ENCODE measurements around the gene MAGED2. TPM values are rescaled to one million over a fixed set of nuclear protein-coding genes. Genes with fewer than 3 reads are reported as not detected.

MAGED2 gene
- total and polyA plus RNA-seq, 10 of the 15 experiments (the other 5 are each of a cell fraction or from before 2014, with no cell fraction given) = 25.6 to 47.8 (median 38.4) TPM

DNA sequence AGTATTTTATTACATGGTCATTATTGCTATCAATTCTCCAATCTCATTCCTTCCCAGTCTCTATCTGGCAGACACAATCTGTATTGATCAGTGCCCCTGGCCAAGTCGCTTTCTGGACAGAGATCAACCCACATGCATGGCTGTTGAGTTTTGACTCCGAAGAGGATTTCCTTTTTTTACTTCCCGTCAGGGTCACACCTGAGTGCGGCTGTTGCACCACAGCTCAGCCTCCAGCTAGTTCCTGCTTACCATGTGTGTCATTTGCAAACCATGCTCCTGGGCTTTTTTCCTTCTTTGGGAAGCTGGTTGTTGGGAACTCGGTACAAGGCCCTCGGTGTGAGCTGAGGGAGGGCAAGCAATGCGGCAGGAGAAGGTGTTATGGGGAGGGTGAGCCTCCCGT lies 11.7 kb downstream of the MAGED2 start:
- no peaks in the 10 kb centered on the region for H4K20me1 ChIP-seq (ENCODE audit: control insufficient read depth, insufficient read depth)
- no peaks in the 10 kb centered on the region for H3K4me1 ChIP-seq (ENCODE audit: control insufficient read depth, insufficient read depth, low read length)
- no peaks in the 10 kb centered on the region for H3K79me2 ChIP-seq (ENCODE audit: control insufficient read depth, insufficient read depth, low read length)
- ChIA-PET POLR2A (no interaction called here), RAD21 (ENCODE audit: unreplicated experiment) (no interaction called here), SMC1A (ENCODE audit: uncharacterized antibody, unreplicated experiment) (no interaction called here), CTCF (no interaction called here)
- no peak for ATAC-seq
- no peak overlapping the region for H2AFZ ChIP-seq (ENCODE audit: control insufficient read depth, low read depth, low read length)
- WGBS (ENCODE audit: insufficient coverage, insufficient replicate concordance, low lambda C conversion rate, missing lambda C conversion rate) = 51% methylated on average over 8 of the region's 8 CpGs
- intact Hi-C loops (cut with micrococcal nuclease; ENCODE audit: unreplicated experiment) = no loop called here
- no peaks in the 10 kb centered on the region for H3K9me3 ChIP-seq (replicated peaks; ENCODE audit: control insufficient read depth, insufficient read depth, low read length)
- no peaks in the 10 kb centered on the region; a peak in 1 of 4 replicates for H3K36me3 ChIP-seq (ENCODE audit: control insufficient read depth in 2 of 2, insufficient read depth in 2 of 2, low read length in 1 of 2)
- TF ChIP-seq RAD21 (IDR thresholded peaks at IDR 0.05; ENCODE audit: insufficient read depth, low read depth, low read length) (no peak), STAT1 (conservative IDR thresholded peaks at IDR 0.05) (no peak), BACH1 (IDR thresholded peaks at IDR 0.05; ENCODE audit: borderline replicate concordance) (no peak), PML (IDR thresholded peaks at IDR 0.05; ENCODE audit: low read length) (no peak), IKZF1 (conservative IDR thresholded peaks at IDR 0.05) (no peak), MYC (IDR thresholded peaks at IDR 0.05; ENCODE audit: insufficient read depth, insufficient read length, insufficient replicate concordance, low read length, severe bottlenecking) (no peak), SIN3A (IDR thresholded peaks at IDR 0.05; ENCODE audit: low read depth, low read length) (no peak), POU2F2 (IDR thresholded peaks at IDR 0.05; ENCODE audit: borderline replicate concordance, low read depth, low read length) (no peak), RUNX3 (IDR thresholded peaks at IDR 0.05; ENCODE audit: low read length) (no peak), SPI1 (IDR thresholded peaks at IDR 0.05; ENCODE audit: borderline replicate concordance, insufficient read depth, low read depth, low read length) (no peak), NFIC (IDR thresholded peaks at IDR 0.05; ENCODE audit: low read depth, low read length) (no peak), BRCA1 (IDR thresholded peaks at IDR 0.05; ENCODE audit: low read depth, low read length) (no peak), SMAD5 (IDR thresholded peaks at IDR 0.05; ENCODE audit: low read depth) (no peak), NFYA (IDR thresholded peaks at IDR 0.05; ENCODE audit: borderline replicate concordance, low read depth, low read length) (no peak)
- TF ChIP-seq, protein P1, sequence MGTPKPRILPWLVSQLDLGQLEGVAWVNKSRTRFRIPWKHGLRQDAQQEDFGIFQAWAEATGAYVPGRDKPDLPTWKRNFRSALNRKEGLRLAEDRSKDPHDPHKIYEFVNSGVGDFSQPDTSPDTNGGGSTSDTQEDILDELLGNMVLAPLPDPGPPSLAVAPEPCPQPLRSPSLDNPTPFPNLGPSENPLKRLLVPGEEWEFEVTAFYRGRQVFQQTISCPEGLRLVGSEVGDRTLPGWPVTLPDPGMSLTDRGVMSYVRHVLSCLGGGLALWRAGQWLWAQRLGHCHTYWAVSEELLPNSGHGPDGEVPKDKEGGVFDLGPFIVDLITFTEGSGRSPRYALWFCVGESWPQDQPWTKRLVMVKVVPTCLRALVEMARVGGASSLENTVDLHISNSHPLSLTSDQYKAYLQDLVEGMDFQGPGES (IDR thresholded peaks at IDR 0.05) = no peak
- TF ChIP-seq, protein P2, sequence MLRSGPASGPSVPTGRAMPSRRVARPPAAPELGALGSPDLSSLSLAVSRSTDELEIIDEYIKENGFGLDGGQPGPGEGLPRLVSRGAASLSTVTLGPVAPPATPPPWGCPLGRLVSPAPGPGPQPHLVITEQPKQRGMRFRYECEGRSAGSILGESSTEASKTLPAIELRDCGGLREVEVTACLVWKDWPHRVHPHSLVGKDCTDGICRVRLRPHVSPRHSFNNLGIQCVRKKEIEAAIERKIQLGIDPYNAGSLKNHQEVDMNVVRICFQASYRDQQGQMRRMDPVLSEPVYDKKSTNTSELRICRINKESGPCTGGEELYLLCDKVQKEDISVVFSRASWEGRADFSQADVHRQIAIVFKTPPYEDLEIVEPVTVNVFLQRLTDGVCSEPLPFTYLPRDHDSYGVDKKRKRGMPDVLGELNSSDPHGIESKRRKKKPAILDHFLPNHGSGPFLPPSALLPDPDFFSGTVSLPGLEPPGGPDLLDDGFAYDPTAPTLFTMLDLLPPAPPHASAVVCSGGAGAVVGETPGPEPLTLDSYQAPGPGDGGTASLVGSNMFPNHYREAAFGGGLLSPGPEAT (IDR thresholded peaks at IDR 0.05; ENCODE audit: low read depth) = no peak
- no peak overlapping the region for H3K27ac ChIP-seq (ENCODE audit: control insufficient read depth, insufficient read depth)
- in situ Hi-C loops (cut with MboI) = no loop called here
- FAIRE-seq = no peak
- no peak overlapping the region for H3K4me2 ChIP-seq (ENCODE audit: control insufficient read depth, insufficient read depth)
- no TSS peak for BruUV-seq (replicated peaks)
- no peak overlapping the region for H3K9ac ChIP-seq (ENCODE audit: control insufficient read depth, insufficient read depth, low read length)
- H3K27me3 ChIP-seq (replicated peaks in 1 of 2; ENCODE audit: control insufficient read depth in 2 of 2, insufficient read depth in 2 of 2, low read length in 1 of 2) = no peaks in the 10 kb centered on the region
- H3K4me3 ChIP-seq = no peak overlapping the region
- no peak for DNase-seq (ENCODE audit: low read depth, low spot score)

All from GM12878 (cell line).